Cardiac fibroblast (primary cell): ENCODE measurements around the gene VEZF1.
A peak's percentile ranks its signal among the peaks of the same experiment; 100 is the strongest.

Experiments
- DNase-seq, 2 donors: peaks; one replicate each; pipeline versions ENCODE4 v3.0.0 to v3.0.0-alpha.2; 2010; ENCODE audit warnings: low read depth in 2 of 2
- H3K4me3 ChIP-seq, 2 donors: replicated peaks in 1 of 2; 1 replicate in 1 of 2; 2 replicates in 1 of 2; pipeline ENCODE4 v1.5.1; 2011; ENCODE audit warnings: low read depth in 2 of 2, low read length in 2 of 2, mild to moderate bottlenecking in 2 of 2, moderate library complexity in 1 of 2
- TF ChIP-seq, protein P1 (sequence below): IDR thresholded peaks from one replicate; pipeline ENCODE4 v1.5.1; 2011; ENCODE audit warnings: low read depth, mild to moderate bottlenecking, low read length, inconsistent platforms

VEZF1 gene

DNA sequence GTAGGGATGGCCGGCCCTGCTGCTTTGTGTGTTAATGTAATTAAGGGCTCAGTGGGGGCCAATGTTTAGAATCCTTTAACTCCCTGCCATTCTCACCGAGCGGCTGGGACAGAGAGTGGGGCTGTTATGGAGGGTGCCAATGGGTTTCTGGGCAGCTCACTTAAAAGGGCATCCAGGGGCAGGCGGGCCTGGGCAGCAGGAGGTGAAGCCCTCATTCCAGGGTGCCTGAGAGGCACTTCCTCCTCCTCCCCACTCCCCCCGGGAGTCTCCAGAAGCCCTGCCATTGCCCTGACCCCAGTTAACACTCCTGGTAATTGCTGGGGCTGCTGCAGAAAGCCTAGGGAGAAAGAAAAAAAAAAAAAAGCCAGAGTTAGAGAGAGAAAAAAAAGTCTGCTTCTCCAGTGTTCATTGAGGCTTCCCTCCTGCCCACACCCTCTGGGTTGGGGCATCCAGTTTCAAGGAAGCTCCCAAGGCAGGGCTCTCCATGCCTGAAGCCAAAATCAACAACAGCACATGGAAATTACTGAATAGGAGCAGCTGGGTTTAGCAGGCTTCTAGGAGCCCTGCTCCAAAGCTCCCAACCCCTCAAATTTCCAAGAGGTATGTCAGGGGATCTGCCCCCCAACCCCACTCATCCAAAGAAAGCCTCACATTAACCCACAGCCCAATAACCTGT, 60.9 kb downstream of the VEZF1 start:
- DNase-seq: peak; percentile 63 to 83
- H3K4me3 ChIP-seq: no peak overlapping the region
- TF ChIP-seq, protein P1, sequence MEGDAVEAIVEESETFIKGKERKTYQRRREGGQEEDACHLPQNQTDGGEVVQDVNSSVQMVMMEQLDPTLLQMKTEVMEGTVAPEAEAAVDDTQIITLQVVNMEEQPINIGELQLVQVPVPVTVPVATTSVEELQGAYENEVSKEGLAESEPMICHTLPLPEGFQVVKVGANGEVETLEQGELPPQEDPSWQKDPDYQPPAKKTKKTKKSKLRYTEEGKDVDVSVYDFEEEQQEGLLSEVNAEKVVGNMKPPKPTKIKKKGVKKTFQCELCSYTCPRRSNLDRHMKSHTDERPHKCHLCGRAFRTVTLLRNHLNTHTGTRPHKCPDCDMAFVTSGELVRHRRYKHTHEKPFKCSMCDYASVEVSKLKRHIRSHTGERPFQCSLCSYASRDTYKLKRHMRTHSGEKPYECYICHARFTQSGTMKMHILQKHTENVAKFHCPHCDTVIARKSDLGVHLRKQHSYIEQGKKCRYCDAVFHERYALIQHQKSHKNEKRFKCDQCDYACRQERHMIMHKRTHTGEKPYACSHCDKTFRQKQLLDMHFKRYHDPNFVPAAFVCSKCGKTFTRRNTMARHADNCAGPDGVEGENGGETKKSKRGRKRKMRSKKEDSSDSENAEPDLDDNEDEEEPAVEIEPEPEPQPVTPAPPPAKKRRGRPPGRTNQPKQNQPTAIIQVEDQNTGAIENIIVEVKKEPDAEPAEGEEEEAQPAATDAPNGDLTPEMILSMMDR: no peak

GRCh38 chr17:57926723-57927047, 61.4 kb downstream of the VEZF1 start:
- no peak overlapping the region for H3K4me3 ChIP-seq
- DNase-seq: no peak
- TF ChIP-seq, protein P1: no peak

DNA sequence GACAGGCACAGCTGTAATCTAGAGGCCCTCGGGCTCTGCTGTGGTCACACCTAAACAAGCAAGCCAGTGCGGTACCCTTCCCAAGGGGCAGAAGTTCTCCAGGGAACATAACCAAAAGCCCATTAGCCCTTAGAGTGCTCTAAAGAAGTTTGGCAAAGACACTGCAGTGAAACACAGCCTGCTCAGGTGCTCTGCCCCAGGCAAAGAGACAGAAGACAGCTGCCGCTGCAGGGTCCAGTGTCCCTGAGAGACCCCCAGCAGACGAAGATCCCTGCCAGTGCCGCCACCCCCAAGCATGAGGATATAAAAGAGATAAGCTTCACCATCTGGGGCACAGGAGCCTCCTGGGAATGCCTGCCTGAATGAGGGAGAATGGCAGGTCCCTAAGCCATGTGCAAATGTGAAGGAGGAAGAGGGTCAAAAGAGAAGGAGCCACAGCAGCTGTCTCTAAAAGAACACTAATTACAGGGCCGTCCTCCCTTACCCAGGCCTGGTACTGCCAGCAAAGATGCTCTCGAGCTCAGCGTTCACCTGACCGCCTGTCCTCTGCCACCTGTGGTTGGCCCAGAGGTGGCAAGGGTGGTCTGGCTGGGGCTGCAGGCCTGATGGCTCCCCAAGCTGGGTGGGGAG, 62.6 kb downstream of the VEZF1 start:
- no peak overlapping the region for H3K4me3 ChIP-seq
- no peak for DNase-seq
- TF ChIP-seq, protein P1: no peak

DNA sequence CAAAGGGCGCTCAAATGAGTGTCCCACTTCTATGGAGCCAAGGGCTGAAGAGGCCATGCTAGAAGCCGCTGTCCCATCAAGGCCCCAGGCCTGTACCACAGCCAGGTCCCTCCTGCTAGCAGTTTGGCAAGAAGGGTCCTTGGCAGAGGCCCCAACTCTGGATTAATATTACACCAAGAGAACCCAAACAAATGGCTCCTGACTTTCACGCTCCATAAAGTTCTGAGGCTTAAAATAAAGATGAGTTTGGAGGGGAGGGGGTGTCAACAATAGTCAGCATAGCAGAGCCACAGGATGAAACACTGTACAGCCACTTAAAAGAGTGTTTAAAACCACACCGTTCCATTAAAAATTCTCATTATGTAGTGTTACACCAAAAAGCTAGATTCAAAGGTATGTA, 63.4 kb downstream of the VEZF1 start:
- DNase-seq: no peak
- TF ChIP-seq, protein P1: no peak
- H3K4me3 ChIP-seq: no peak overlapping the region
